ENCODE measurements around the gene TAF11L5. TPM values are rescaled to one million over a fixed set of nuclear protein-coding genes. Genes with fewer than 3 reads are reported as not detected.
"Not testable (repeated sequence)": the region's sequence is repeated elsewhere in the genome, so short reads cannot be mapped to it uniquely, and the experiment has no call there.

Gene TAF11L5
- polyA plus RNA-seq, 1 donor from 2014 or later, result not detected

DNA sequence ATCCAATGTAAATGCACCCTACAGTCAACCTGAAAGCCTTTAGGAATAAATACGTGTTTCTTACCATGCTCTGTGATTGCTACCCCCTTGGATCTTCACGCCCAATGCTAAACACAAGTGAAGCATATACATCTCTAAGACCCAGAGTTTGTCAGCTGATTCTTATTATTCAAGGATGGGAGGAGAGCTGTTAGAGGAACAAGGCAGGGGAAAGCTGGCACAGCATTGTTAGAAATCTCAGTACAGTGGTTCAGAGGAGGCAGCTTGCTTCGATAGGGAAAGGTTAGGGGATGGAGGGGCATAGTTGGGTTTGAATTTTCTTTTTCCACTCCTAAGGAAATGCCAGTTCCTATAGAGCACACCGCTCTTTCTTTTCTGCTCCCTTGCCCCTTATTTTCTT lies 43.7 kb upstream of the TAF11L5 start:
- TF ChIP-seq EZH2 (IDR thresholded peaks at IDR 0.05; ENCODE audit: borderline replicate concordance, insufficient read depth, low read length, poor library complexity, severe bottlenecking), result no peak
- TF ChIP-seq REST (IDR thresholded peaks at IDR 0.05; ENCODE audit: borderline replicate concordance), result no peak
- TF ChIP-seq TAF1 (IDR thresholded peaks at IDR 0.05; ENCODE audit: low read depth), result no peak
- TF ChIP-seq POLR2AphosphoS5 (IDR thresholded peaks at IDR 0.05), result no peak
- no peak for TF ChIP-seq EP300 (conservative IDR thresholded peaks at IDR 0.05; ENCODE audit: poor library complexity, severe bottlenecking)
- TF ChIP-seq MXI1 (conservative IDR thresholded peaks at IDR 0.05; ENCODE audit: poor library complexity, severe bottlenecking), result no peak
- TF ChIP-seq, protein P1, sequence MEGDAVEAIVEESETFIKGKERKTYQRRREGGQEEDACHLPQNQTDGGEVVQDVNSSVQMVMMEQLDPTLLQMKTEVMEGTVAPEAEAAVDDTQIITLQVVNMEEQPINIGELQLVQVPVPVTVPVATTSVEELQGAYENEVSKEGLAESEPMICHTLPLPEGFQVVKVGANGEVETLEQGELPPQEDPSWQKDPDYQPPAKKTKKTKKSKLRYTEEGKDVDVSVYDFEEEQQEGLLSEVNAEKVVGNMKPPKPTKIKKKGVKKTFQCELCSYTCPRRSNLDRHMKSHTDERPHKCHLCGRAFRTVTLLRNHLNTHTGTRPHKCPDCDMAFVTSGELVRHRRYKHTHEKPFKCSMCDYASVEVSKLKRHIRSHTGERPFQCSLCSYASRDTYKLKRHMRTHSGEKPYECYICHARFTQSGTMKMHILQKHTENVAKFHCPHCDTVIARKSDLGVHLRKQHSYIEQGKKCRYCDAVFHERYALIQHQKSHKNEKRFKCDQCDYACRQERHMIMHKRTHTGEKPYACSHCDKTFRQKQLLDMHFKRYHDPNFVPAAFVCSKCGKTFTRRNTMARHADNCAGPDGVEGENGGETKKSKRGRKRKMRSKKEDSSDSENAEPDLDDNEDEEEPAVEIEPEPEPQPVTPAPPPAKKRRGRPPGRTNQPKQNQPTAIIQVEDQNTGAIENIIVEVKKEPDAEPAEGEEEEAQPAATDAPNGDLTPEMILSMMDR (IDR thresholded peaks at IDR 0.05; ENCODE audit: poor library complexity, severe bottlenecking), result no peak
- no peak for TF ChIP-seq RAD21 (conservative IDR thresholded peaks at IDR 0.05)
- TF ChIP-seq SMC3 (conservative IDR thresholded peaks at IDR 0.05; ENCODE audit: poor library complexity), result no peak

DNA sequence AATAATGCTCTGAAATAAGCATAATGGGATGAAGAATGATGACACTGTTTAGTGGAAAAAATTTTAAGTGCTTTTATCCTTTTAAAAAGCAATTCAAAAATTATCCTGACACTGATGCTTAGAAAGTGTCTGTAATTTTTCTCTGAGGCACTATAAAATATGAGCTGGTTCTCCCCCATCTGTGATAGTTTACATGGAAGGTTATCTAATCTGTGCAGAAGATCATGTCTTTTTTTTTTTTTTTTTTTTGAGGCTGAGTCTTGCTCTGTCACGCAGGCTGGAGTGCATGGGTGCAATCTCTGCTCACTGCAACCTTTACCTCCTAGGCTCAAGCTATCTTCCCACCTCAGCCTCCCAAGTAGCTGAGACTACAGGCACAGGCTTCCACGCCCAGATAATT lies 42.2 kb upstream of the TAF11L5 start:
- no peak overlapping the region for H3K4me3 ChIP-seq (ENCODE audit: low read length)
- H3K27me3 ChIP-seq (ENCODE audit: insufficient read depth, low read depth, low read length), result no peaks in the 10 kb centered on the region
- H3K79me2 ChIP-seq (replicated peaks; ENCODE audit: insufficient read depth, low read length), result no peaks in the 10 kb centered on the region
- H3K36me3 ChIP-seq (ENCODE audit: insufficient read depth, low read length), result no peaks in the 10 kb centered on the region
- no peaks in the 10 kb centered on the region for H3K9me2 ChIP-seq (ENCODE audit: insufficient read depth, low read length)
- no peak overlapping the region for H2AFZ ChIP-seq (ENCODE audit: low read depth, low read length)
- TF ChIP-seq EP300 (conservative IDR thresholded peaks at IDR 0.05; ENCODE audit: poor library complexity, severe bottlenecking), result peak; percentile 25
- no peak for TF ChIP-seq REST (IDR thresholded peaks at IDR 0.05; ENCODE audit: borderline replicate concordance)
- H3K4me2 ChIP-seq (ENCODE audit: low read length), result peak overlapping the region; percentile 1
- peak overlapping the region; percentile 31 for H3K9ac ChIP-seq (ENCODE audit: low read length)
- H3F3A ChIP-seq (ENCODE audit: insufficient read depth, low read length, poor library complexity, severe bottlenecking), result no peaks in the 10 kb centered on the region
- H4K20me1 ChIP-seq (ENCODE audit: insufficient read depth), result no peaks in the 10 kb centered on the region
- H3K27ac ChIP-seq (ENCODE audit: low read length), result peak overlapping the region; percentile 54
- H3K9me3 ChIP-seq (ENCODE audit: low read length), result no peaks in the 10 kb centered on the region

More for the DNA sequence above, 43.7 kb upstream of the TAF11L5 start:
- Histone ChIP-seq H3K27ac (ENCODE audit: low read length) (peak overlapping the region; percentile 37), H3K79me2 (replicated peaks; ENCODE audit: insufficient read depth, low read length) (no peaks in the 10 kb centered on the region), H2AFZ (ENCODE audit: low read depth, low read length) (no peak overlapping the region), H3K9me2 (ENCODE audit: insufficient read depth, low read length) (no peaks in the 10 kb centered on the region), H4K20me1 (ENCODE audit: insufficient read depth) (no peaks in the 10 kb centered on the region), H3K4me3 (ENCODE audit: low read length) (peak overlapping the region; percentile 1), H3K36me3 (ENCODE audit: insufficient read depth, low read length) (no peaks in the 10 kb centered on the region), H3F3A (ENCODE audit: insufficient read depth, low read length, poor library complexity, severe bottlenecking) (no peaks in the 10 kb centered on the region), H3K4me2 (ENCODE audit: low read length) (no peak overlapping the region), H3K9me3 (ENCODE audit: low read length) (no peaks in the 10 kb centered on the region), H3K9ac (ENCODE audit: low read length) (peak overlapping the region; percentile 8), H3K27me3 (ENCODE audit: insufficient read depth, low read depth, low read length) (no peaks in the 10 kb centered on the region)

GRCh38 chr5:17486464-17487173 lies 38.4 kb upstream of the TAF11L5 start:
- H2AFZ ChIP-seq (ENCODE audit: low read depth, low read length); H3K4me2 ChIP-seq (ENCODE audit: low read length); H3K9me2 ChIP-seq (ENCODE audit: insufficient read depth, low read length); H3K36me3 ChIP-seq (ENCODE audit: insufficient read depth, low read length); H3K27me3 ChIP-seq (ENCODE audit: insufficient read depth, low read depth, low read length); H3F3A ChIP-seq (ENCODE audit: insufficient read depth, low read length, poor library complexity, severe bottlenecking); H3K27ac ChIP-seq (ENCODE audit: low read length); H3K9ac ChIP-seq (ENCODE audit: low read length); H4K20me1 ChIP-seq (ENCODE audit: insufficient read depth); H3K4me3 ChIP-seq (ENCODE audit: low read length); H3K79me2 ChIP-seq (replicated peaks; ENCODE audit: insufficient read depth, low read length); H3K9me3 ChIP-seq (ENCODE audit: low read length): not testable (repeated sequence)

Data from neural cell (in vitro differentiated cells).